Measurements from ENCODE around the gene RUFY3. TPM values are rescaled to one million over a fixed set of nuclear protein-coding genes. Genes with fewer than 3 reads are reported as not detected.

The RUFY3 gene
- total RNA-seq, 3 donors from 2014 or later: 60.0 to 95.9 (median 83.6) TPM

- Histone ChIP-seq H3K4me1 (no peaks in the 10 kb centered on the region), H3K27me3 (no peaks in the 10 kb centered on the region), H3K27ac (no peak overlapping the region), H3K9me3 (no peaks in the 10 kb centered on the region), H3K4me3 (no peak overlapping the region), H3K36me3 (no peaks in the 10 kb centered on the region)
- TF ChIP-seq CTCF (IDR thresholded peaks at IDR 0.05): no peak
- no peak for TF ChIP-seq POLR2AphosphoS5 (IDR thresholded peaks at IDR 0.05)
- no peak for TF ChIP-seq POLR2A (IDR thresholded peaks at IDR 0.05)
- intact Hi-C loops (cut with DNase I; ENCODE audit: low total_unique reads): no loop called here
- no peak for DNase-seq (ENCODE audit: low spot score in 2 of 2)
Observed at GRCh38 chr4:70778888-70779422, 57.2 kb downstream of the RUFY3 start.

GRCh38 chr4:70783096-70783495 lies 61.3 kb downstream of the RUFY3 start:
- intact Hi-C loops (cut with DNase I; ENCODE audit: low total_unique reads): no loop called here
- no peak for TF ChIP-seq POLR2AphosphoS5 (IDR thresholded peaks at IDR 0.05)
- no peak for TF ChIP-seq CTCF (IDR thresholded peaks at IDR 0.05)
- TF ChIP-seq POLR2A (IDR thresholded peaks at IDR 0.05): no peak
- DNase-seq (ENCODE audit: low spot score in 2 of 2): no peak
- no peaks in the 10 kb centered on the region for H3K4me1 ChIP-seq
- no peaks in the 10 kb centered on the region for H3K36me3 ChIP-seq
- no peaks in the 10 kb centered on the region for H3K9me3 ChIP-seq
- H3K27ac ChIP-seq: no peak overlapping the region
- H3K27me3 ChIP-seq: no peaks in the 10 kb centered on the region
- H3K4me3 ChIP-seq: no peak overlapping the region

- no peak for TF ChIP-seq POLR2AphosphoS5 (IDR thresholded peaks at IDR 0.05)
- no peak for TF ChIP-seq CTCF (IDR thresholded peaks at IDR 0.05)
- TF ChIP-seq POLR2A (IDR thresholded peaks at IDR 0.05): no peak
- Histone ChIP-seq H3K9me3 (no peaks in the 10 kb centered on the region), H3K4me3 (no peak overlapping the region), H3K27me3 (no peaks in the 10 kb centered on the region), H3K27ac (no peak overlapping the region), H3K36me3 (no peaks in the 10 kb centered on the region), H3K4me1 (no peaks in the 10 kb centered on the region)
- no peak for DNase-seq (ENCODE audit: low spot score in 2 of 2)
- intact Hi-C loops (cut with DNase I; ENCODE audit: low total_unique reads): no loop called here
Observed at GRCh38 chr4:70787496-70787895, 65.7 kb downstream of the RUFY3 start.

GRCh38 chr4:70788733-70789132 lies 67.0 kb downstream of the RUFY3 start:
- no peaks in the 10 kb centered on the region for H3K9me3 ChIP-seq
- no peak overlapping the region for H3K4me3 ChIP-seq
- no peaks in the 10 kb centered on the region for H3K36me3 ChIP-seq
- no peaks in the 10 kb centered on the region for H3K27me3 ChIP-seq
- TF ChIP-seq POLR2A (IDR thresholded peaks at IDR 0.05) (no peak), CTCF (IDR thresholded peaks at IDR 0.05) (no peak)
- intact Hi-C loops (cut with DNase I; ENCODE audit: low total_unique reads): no loop called here
- H3K4me1 ChIP-seq: no peaks in the 10 kb centered on the region
- no peak overlapping the region for H3K27ac ChIP-seq
- DNase-seq (ENCODE audit: low spot score in 2 of 2): no peak

GRCh38 chr4:70793626-70794025 lies 71.9 kb downstream of the RUFY3 start:
- Histone ChIP-seq H3K9me3 (no peaks in the 10 kb centered on the region), H3K27ac (no peak overlapping the region), H3K4me3 (no peak overlapping the region), H3K4me1 (no peaks in the 10 kb centered on the region), H3K36me3 (no peaks in the 10 kb centered on the region), H3K27me3 (no peaks in the 10 kb centered on the region)
- DNase-seq (ENCODE audit: low spot score in 2 of 2): no peak
- TF ChIP-seq POLR2A (IDR thresholded peaks at IDR 0.05) (no peak), POLR2AphosphoS5 (IDR thresholded peaks at IDR 0.05) (no peak), CTCF (IDR thresholded peaks at IDR 0.05) (no peak)
- intact Hi-C loops (cut with DNase I; ENCODE audit: low total_unique reads): no loop called here
